GM19099 (cell line): Measurements from ENCODE around the gene RBM15B.
A peak's percentile ranks its signal among the peaks of the same experiment; 100 is the strongest.

ENCODE experiments used
- POLR2A ChIP-seq: IDR thresholded peaks from 3 replicates; pipeline ENCODE4 v1.6.1; 2011; ENCODE audit warnings: low read depth; ENCODE audit not compliant: insufficient read length; ENCODE audit errors: extremely low read depth

Gene RBM15B, protein sequence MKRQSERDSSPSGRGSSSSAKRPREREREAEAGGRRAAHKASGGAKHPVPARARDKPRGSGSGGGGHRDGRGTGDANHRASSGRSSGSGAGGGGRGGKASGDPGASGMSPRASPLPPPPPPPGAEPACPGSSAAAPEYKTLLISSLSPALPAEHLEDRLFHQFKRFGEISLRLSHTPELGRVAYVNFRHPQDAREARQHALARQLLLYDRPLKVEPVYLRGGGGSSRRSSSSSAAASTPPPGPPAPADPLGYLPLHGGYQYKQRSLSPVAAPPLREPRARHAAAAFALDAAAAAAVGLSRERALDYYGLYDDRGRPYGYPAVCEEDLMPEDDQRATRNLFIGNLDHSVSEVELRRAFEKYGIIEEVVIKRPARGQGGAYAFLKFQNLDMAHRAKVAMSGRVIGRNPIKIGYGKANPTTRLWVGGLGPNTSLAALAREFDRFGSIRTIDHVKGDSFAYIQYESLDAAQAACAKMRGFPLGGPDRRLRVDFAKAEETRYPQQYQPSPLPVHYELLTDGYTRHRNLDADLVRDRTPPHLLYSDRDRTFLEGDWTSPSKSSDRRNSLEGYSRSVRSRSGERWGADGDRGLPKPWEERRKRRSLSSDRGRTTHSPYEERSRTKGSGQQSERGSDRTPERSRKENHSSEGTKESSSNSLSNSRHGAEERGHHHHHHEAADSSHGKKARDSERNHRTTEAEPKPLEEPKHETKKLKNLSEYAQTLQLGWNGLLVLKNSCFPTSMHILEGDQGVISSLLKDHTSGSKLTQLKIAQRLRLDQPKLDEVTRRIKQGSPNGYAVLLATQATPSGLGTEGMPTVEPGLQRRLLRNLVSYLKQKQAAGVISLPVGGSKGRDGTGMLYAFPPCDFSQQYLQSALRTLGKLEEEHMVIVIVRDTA

DNA sequence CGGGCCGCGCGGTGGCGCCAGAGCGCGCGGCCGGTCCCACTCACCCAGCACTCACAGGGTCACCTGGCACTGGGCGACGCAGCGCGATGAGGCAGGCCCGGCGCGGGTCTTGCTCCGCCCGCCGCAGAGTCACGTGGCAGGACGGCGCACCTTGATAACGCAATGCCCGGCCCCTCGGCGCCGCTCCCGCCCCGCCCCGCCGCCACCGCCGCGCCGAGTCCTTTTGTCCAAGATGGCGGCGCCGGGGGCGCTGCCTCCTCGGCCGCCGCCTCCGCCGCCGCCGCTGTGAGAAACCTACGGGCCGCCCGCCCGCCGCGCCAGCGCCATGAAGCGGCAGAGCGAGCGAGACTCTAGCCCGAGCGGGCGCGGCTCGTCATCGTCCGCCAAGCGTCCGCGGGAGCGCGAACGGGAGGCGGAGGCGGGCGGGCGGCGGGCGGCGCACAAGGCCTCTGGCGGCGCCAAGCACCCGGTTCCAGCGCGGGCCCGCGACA, at the start of gene RBM15B:
Gene RBM15B (plus strand): TSS at position 211 of the 491 bp plus-strand sequence. CDS start 115 bp downstream, at position 326.
- peak; percentile 85 for TF ChIP-seq POLR2A

DNA sequence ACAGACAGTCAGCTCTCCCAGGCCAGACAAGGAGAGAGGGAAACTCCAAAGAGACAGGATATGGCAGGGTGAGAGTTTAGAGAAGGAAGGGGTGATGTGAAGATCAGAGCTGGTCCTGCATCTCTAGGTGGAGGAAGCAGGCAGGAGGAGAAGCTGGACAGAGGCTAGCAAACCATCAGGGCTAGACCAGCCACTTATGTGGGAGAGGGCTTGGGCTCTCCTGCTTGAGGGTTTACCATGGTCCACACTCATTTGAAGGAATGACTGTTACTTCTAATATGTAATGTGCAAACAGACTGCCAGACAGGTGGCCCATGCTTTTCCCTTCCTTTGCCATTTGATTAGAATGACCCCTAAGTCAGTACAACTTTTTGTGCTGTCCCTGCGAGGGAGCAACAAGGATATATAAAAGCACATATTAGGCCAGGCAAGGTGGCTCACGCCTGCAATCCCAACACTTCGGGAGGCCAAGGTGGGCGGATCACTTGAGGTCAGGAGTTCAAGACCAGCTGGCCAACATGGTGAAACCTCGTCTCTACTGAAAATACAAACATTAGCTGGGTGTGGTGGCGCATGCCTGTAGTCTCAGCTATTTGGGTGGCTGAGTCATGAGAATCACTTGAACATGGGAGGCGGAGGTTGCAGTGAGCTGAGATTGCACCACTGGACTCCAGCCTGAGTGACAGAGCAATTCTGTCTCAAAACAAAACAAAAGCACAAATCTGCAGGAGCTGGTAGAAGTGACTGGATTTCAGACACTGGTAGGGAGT, 47.0 kb upstream of the RBM15B start:
- no peak for TF ChIP-seq POLR2A

DNA sequence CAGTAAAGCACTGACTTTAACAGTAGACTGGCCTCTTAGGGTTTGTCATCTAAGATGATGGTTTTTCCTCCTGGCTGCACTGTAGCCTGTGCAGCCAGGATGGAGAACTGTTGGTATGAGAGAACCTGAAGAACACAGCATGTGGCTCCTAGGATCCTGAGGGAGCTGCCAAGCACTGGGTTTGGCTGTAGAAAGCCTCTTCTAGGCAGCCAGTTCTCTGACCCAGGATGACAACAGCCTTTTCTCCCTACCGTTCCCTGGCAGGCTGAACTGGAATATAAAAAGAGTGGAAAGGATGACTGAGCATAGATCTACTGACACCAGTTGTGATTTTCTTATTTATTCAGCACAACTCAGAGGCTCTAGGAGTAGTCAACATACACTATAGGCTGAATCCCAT, 40.3 kb upstream of the RBM15B start:
- no peak for TF ChIP-seq POLR2A

DNA sequence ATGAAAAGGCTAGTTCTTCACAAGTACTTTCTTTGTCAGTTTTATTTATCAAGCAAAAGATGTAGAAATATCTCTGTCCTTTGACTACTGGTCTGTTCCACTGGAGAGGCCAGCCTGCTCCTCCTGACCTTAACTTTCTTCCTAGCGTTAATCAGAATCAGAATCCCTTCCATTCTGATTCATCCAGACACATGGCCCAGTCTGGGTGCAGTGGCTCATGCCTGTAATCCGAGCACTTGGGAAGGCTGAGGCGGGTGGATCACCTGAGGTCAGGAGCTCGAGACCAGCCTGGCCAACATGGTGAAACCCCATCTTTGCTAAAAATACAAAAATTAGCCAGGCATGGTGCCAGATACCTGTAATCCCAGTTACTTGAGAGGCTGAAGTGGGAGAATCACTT, 38.0 kb upstream of the RBM15B start:
- no peak for TF ChIP-seq POLR2A

DNA sequence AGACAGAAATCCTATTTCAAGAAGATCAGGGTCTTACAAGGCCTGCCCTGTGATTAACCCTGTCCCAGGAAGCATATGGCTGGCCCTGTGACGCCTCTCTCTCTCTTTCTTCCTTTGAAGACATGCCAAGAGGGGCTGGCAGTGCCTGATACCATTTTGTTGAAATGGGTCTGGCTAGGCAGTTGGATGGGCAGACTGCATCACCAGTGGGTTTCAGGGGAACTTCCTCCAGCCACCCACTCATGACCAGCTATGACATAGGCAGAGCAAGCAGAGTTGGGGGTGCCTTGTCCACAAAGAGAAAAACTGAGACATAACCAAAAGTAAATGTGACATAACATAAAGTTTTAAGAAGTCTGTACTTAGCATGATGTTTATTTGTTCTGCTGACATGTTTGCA, 37.4 kb upstream of the RBM15B start:
- no peak for TF ChIP-seq POLR2A

DNA sequence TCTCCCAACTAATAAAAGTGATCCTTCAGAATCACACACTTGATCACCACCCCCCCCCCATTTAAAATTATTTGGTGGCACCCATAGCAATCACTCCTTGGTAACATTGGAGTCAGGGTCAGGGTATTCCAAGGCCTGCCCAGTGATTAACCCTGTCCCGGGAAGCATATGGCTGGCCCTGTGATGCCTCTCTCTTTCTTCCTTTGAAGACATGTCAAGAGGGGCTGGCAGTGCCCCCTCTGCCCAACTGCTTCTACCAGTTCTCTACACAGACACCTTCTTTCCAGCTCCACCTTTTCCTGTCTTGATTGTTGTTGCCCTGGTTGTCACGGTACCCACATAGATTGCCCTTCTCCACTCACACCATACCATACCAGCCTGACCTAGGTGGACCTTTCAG, 36.9 kb upstream of the RBM15B start:
- no peak for TF ChIP-seq POLR2A

DNA sequence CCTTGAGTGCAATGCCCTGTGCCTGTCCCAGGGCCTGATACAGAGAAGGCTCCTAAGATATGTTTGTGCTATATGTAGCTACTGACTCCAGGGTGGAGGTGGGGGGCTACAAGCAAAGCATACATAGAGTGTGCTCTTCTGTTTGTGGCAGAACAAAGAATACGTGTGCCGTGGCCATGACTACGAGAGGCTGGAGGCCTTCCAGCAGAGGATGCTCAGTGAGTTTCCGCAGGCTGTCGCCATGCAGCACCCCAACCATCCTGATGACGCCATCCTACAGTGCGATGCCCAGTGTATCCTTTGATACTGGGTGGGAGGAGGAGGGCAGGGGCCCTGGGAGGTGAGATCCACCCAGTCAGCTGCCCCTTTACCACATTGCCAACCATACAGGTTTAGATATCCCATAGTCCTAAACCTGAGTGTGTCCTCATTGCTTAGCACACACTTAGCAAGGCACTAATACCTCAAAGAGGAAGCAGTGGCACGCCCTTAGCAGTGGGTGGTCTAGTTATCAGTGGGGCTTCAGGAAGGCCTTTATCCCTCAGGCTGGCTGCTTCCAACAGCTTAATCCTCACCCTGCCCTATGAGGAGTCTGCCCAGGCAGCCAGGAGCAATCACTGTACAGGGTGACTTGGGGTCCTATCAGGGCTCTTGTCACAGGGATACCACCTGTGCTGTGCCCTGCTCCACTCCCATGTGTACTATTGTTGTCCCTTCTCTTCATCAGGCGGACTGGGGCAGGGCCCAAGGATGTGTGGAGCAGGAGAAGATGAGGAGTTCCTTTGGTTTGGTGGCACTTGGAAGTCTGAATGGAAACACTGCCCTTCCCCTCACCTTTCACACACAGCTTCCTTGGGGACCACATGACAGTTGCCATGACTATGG, 36.1 kb upstream of the RBM15B start:
- TF ChIP-seq POLR2A: no peak

DNA sequence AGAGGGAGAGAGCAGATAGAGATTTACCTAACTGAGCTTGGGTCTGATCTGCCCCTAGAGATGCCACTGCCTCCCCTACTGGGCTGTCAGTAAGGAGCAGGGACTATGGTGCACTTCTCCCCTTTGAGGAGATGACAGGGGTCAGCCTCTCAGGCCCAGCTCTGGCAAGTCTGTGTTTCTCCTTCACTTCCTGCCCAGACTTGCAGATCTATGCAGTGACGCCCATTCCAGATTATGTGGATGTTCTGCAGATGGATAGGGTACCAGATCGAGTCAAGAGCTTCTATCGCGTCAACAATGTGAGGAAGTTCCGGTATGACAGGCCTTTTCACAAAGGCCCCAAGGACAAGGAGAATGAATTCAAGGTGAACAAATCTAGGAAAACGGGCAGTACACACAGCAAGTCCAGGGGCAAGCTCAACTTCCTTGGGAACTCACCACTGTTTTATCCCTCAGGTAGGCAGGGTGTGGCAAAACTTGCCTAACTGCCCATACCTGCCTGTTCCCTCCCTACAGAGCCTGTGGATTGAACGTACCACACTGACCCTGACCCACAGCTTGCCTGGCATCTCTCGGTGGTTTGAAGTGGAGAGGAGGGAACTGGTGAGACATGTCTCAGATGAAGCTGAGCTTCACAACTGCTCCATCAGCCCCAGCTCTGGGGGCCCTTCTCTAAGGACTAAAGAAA, 35.0 kb upstream of the RBM15B start:
- TF ChIP-seq POLR2A: no peak

DNA sequence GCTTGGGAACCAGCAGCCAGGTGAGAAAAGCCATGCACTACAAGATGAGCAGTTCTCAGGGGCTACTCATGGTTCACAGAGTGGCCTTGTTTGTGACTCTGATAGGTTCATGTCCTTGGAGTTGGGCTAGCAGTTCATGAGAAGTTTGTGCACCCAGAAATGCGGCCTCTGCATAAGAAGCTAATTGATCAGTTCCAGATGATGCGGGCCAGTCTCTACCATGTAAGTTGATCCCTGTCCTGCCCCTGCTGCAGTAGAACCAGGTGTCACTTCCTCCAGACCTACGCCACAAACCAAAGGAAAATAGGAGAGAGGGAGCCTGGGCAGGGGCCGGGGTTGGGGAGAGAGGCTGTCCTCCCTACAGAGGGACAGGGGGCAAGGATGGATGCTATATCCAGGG, 33.2 kb upstream of the RBM15B start:
- TF ChIP-seq POLR2A: no peak

DNA sequence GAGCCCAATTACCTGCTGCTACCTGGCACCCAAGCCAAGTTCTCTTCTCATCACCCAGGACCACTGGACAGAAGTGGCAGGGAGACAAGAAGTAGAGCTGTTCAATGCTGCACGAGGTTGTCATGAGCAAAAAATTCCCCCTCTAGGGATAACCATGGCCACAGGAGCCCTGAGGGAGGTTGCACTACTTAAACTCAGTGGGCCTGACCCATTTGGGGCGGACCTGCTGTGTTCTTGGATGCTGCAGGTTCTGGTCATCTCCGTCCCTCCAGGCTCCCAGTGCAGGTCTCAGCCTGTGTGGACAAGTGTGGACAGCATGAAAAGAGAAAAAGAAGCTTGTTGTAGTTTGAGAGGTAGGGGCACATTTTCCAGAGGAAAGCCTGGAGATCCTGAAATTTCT, 32.1 kb upstream of the RBM15B start:
- no peak for TF ChIP-seq POLR2A

DNA sequence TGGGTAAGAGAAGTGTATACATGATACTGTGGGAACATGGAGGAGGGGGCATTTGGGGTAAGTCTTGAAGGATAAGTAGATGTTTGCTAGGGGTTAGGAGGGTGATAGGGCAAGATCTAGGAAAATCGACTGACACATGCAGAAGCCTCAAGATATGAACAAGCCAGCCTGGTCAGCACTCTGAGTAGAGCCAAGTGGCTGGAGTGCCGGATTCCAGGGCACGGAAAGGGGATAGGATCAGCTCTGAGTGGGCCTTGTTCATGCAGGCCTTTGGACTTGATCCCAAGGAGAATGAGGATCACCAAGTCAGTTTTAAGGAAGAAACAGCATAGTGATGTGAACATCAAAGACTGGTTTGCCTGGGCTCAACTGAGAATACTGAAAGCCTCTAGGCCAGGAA, 30.3 kb upstream of the RBM15B start:
- TF ChIP-seq POLR2A: no peak

DNA sequence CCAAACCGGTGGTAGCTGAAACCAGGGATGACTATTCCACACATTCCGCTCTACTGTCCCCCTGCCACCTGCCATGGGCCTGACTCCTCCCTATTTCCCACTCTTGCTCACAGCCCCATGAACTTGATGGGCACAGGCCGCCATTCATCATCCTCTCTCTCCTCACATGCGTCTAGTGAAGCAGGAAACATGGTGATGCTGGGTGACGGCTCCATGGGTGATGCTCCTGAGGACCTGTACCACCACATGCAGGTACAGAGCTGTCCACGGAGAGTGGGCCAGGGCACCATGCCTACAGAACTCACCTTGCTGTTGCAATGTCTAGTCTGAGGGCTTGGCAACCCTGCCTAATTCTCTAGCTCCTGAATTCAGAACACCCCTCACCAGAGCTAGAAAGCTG, 29.3 kb upstream of the RBM15B start:
- TF ChIP-seq POLR2A: no peak

DNA sequence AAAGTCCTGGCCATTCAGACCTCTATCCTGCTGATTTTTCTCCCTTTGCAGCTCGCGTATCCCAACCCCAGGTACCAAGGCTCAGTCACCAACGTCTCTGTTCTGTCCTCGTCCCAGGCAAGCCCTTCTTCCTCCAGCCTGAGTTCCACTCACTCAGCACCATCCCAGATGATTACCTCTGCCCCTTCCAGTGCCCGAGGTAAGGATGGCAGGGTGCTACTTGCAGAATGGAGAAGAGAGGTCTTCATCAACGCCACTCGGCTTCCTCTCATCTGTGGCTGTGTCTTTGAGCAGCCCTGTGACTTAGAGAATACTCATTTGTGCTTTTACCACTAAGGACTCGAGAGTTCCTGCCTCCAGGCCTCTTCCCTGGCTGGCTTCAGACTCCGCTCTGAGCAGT, 28.6 kb upstream of the RBM15B start:
- TF ChIP-seq POLR2A: no peak
